ENCODE data around the gene A2ML1. TPM values are rescaled to one million over a fixed set of nuclear protein-coding genes. Genes with fewer than 3 reads are reported as not detected.

A2ML1 gene
- total and polyA plus RNA-seq, 2 of the 4 experiments (the other 2 are of a cell fraction) = not detected

GRCh38 chr12:8821591-8821990 lies 830 bp upstream of the A2ML1 start:
- no peaks in the 10 kb centered on the region for H4K20me1 ChIP-seq (ENCODE audit: insufficient read depth, low read length)
- H3K14ac ChIP-seq (replicated peaks; ENCODE audit: low read depth, low read length) = no peak overlapping the region
- in situ Hi-C loops (cut with MboI; ENCODE audit: low sequenced_read_pairs) = no loop called here
- no peak overlapping the region for H3K4ac ChIP-seq (ENCODE audit: low read depth, low read length)
- intact Hi-C loops (cut with micrococcal nuclease) = loop anchor here (5.0 to 10.0 kb wide), 2 partner anchors 83 to 279 kb away; partner anchors contain the start of gene CLEC4E
- H4K5ac ChIP-seq (ENCODE audit: low read depth, low read length) = no peak overlapping the region
- DNase-seq = no peak
- H3K9me3 ChIP-seq (ENCODE audit: control insufficient read depth, insufficient read depth, low read length) = no peaks in the 10 kb centered on the region
- H2BK15ac ChIP-seq (ENCODE audit: low read depth, low read length) = no peak overlapping the region
- dilution Hi-C loops (cut with HindIII; ENCODE audit: low sequenced_read_pairs, unreplicated experiment) = no loop called here
- no peak overlapping the region for H2AK9ac ChIP-seq (replicated peaks; ENCODE audit: low read depth, low read length, poor library complexity)
- H2AFZ ChIP-seq (replicated peaks; ENCODE audit: low read length, poor library complexity) = no peak overlapping the region
- H3K23ac ChIP-seq (ENCODE audit: low read depth, low read length) = no peak overlapping the region
- H3K9ac ChIP-seq (ENCODE audit: low read depth, low read length) = no peak overlapping the region
- H3K18ac ChIP-seq (ENCODE audit: low read depth, low read length) = no peak overlapping the region
- H3K9me1 ChIP-seq (ENCODE audit: insufficient read depth, low read length) = no peaks in the 10 kb centered on the region
- H3K4me1 ChIP-seq (ENCODE audit: control insufficient read depth, insufficient read depth, low read length) = no peaks in the 10 kb centered on the region
- no peak overlapping the region for H2AK5ac ChIP-seq (ENCODE audit: low read depth, low read length)
- H3K27ac ChIP-seq (ENCODE audit: insufficient read depth, low read length) = no peak overlapping the region
- H3K36me3 ChIP-seq (ENCODE audit: control insufficient read depth, insufficient read depth, low read length) = no peaks in the 10 kb centered on the region
- no peak overlapping the region for H4K8ac ChIP-seq (ENCODE audit: low read depth in 2 of 2, low read length in 2 of 2)
- CTCF ChIA-PET = no interaction called here
- no peaks in the 10 kb centered on the region for H3K27me3 ChIP-seq (ENCODE audit: control insufficient read depth, insufficient read depth, low read length)
- H3K4me2 ChIP-seq (ENCODE audit: low read depth, low read length) = no peak overlapping the region
- no peak overlapping the region for H3K56ac ChIP-seq (ENCODE audit: extremely low read depth, insufficient read depth, low read length)
- no peak overlapping the region for H2BK20ac ChIP-seq (ENCODE audit: low read depth, low read length)
- H4K91ac ChIP-seq (ENCODE audit: insufficient read depth, low read depth, low read length) = no peak overlapping the region
- H3K79me1 ChIP-seq (ENCODE audit: low read depth in 1 of 2, low read length in 2 of 2) = no peaks in the 10 kb centered on the region
- no peak overlapping the region for H3K4me3 ChIP-seq (ENCODE audit: insufficient read depth, low read depth, low read length)
- no peak for ATAC-seq (ENCODE audit: low read depth)
- no peak overlapping the region for H2BK120ac ChIP-seq (ENCODE audit: low read depth, low read length)
- BruUV-seq (replicated peaks) = no TSS peak
- POLR2A ChIA-PET (ENCODE audit: unreplicated experiment) = no interaction called here
- no CpG with 5 or more reads among the region's 3 CpGs for WGBS, 2 experiments (ENCODE audit: extremely low coverage in 2 of 2, insufficient read length in 1 of 2)
- H2BK5ac ChIP-seq (ENCODE audit: low read depth, low read length, poor library complexity, severe bottlenecking) = no peak overlapping the region
- TF ChIP-seq SMC3 (IDR thresholded peaks at IDR 0.05; ENCODE audit: low read depth, low read length) (no peak), BHLHE40 (IDR thresholded peaks at IDR 0.05; ENCODE audit: low read depth, low read length) (no peak), MAFK (IDR thresholded peaks at IDR 0.05; ENCODE audit: low read depth, low read length) (no peak), CHD1 (IDR thresholded peaks at IDR 0.05; ENCODE audit: low read depth, low read length) (no peak), CEBPB (IDR thresholded peaks at IDR 0.05; ENCODE audit: low read depth, low read length) (no peak), POLR2A (IDR thresholded peaks at IDR 0.05; ENCODE audit: low read depth, low read length) (no peak), CTCF (conservative IDR thresholded peaks at IDR 0.05; ENCODE audit: low read depth, low read length) (no peak), FOS (IDR thresholded peaks at IDR 0.05; ENCODE audit: low read depth, low read length) (no peak), NFE2L2 (IDR thresholded peaks at IDR 0.05; ENCODE audit: low read depth, low read length) (no peak), MAZ (IDR thresholded peaks at IDR 0.05; ENCODE audit: borderline replicate concordance, low read depth, low read length) (no peak), RCOR1 (IDR thresholded peaks at IDR 0.05; ENCODE audit: insufficient replicate concordance, low read length) (no peak), RAD21 (IDR thresholded peaks at IDR 0.05; ENCODE audit: low read length) (no peak), RFX5 (IDR thresholded peaks at IDR 0.05; ENCODE audit: low read depth, low read length) (no peak), MXI1 (IDR thresholded peaks at IDR 0.05; ENCODE audit: borderline replicate concordance, low read depth, low read length) (no peak)
- TF ChIP-seq, protein P1, sequence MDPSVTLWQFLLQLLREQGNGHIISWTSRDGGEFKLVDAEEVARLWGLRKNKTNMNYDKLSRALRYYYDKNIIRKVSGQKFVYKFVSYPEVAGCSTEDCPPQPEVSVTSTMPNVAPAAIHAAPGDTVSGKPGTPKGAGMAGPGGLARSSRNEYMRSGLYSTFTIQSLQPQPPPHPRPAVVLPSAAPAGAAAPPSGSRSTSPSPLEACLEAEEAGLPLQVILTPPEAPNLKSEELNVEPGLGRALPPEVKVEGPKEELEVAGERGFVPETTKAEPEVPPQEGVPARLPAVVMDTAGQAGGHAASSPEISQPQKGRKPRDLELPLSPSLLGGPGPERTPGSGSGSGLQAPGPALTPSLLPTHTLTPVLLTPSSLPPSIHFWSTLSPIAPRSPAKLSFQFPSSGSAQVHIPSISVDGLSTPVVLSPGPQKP (IDR thresholded peaks at IDR 0.05; ENCODE audit: borderline replicate concordance, low read depth, low read length) = no peak
- TF ChIP-seq, protein P2, sequence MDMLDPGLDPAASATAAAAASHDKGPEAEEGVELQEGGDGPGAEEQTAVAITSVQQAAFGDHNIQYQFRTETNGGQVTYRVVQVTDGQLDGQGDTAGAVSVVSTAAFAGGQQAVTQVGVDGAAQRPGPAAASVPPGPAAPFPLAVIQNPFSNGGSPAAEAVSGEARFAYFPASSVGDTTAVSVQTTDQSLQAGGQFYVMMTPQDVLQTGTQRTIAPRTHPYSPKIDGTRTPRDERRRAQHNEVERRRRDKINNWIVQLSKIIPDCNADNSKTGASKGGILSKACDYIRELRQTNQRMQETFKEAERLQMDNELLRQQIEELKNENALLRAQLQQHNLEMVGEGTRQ (IDR thresholded peaks at IDR 0.05; ENCODE audit: low read depth, low read length) = no peak
